T-helper 2 cell treated with Interferon-gamma antibody and Interleukin-4, amounts not matched to agents 5 μg/mL and 100 μg/mL, for 36 hours (primary cell): ENCODE measurements around the gene ACBD6.

ENCODE experiments used
- DNase-seq: peaks from one replicate; pipeline ENCODE4 v3.0.0; 2021; ENCODE audit warnings: low spot score
- H3K27ac Mint-ChIP-seq: one replicate; pipeline ENCODE4 v1.8.0; 2021; ENCODE audit warnings: mild to moderate bottlenecking, mixed read lengths
- H3K27me3 Mint-ChIP-seq: one replicate; pipeline ENCODE4 v1.8.0; 2021; ENCODE audit warnings: low read depth, mixed read lengths
- H3K36me3 Mint-ChIP-seq: one replicate; pipeline ENCODE4 v1.8.0; 2021; ENCODE audit warnings: low read depth, mixed read lengths
- H3K4me1 Mint-ChIP-seq: one replicate; pipeline ENCODE4 v1.8.0; 2021; ENCODE audit warnings: low read depth, mixed read lengths
- H3K4me3 Mint-ChIP-seq: one replicate; pipeline ENCODE4 v1.8.0; 2022; ENCODE audit warnings: mild to moderate bottlenecking, moderate library complexity, mixed read lengths
- H3K9me3 Mint-ChIP-seq: one replicate; pipeline ENCODE4 v1.8.0; 2021; ENCODE audit warnings: mixed read lengths

ACBD6 gene

GRCh38 chr1:180287988-180288705 lies 214.2 kb downstream of the ACBD6 start:
- no peak for DNase-seq
- no peaks in the 10 kb centered on the region for H3K27me3 Mint-ChIP-seq
- H3K4me3 Mint-ChIP-seq = no peak overlapping the region
- H3K27ac Mint-ChIP-seq = no peak overlapping the region
- peaks cover 20% of the 10 kb centered on the region for H3K4me1 Mint-ChIP-seq
- peaks cover 15% of the 10 kb centered on the region for H3K36me3 Mint-ChIP-seq
- H3K9me3 Mint-ChIP-seq = peaks cover 8% of the 10 kb centered on the region

- no peaks in the 10 kb centered on the region for H3K27me3 Mint-ChIP-seq
- no peak overlapping the region for H3K4me3 Mint-ChIP-seq
- no peak for DNase-seq
- peaks cover 16% of the 10 kb centered on the region for H3K4me1 Mint-ChIP-seq
- H3K27ac Mint-ChIP-seq = no peak overlapping the region
- peaks cover 8% of the 10 kb centered on the region for H3K36me3 Mint-ChIP-seq
- no peaks in the 10 kb centered on the region for H3K9me3 Mint-ChIP-seq
Observed at GRCh38 chr1:180286417-180286816, 216.0 kb downstream of the ACBD6 start.

- Mint-ChIP-seq H3K9me3 (no peaks in the 10 kb centered on the region), H3K4me3 (no peak overlapping the region), H3K36me3 (peaks cover 9% of the 10 kb centered on the region), H3K27ac (no peak overlapping the region), H3K4me1 (no peaks in the 10 kb centered on the region), H3K27me3 (no peaks in the 10 kb centered on the region)
- DNase-seq = no peak
Observed at GRCh38 chr1:180283098-180283497, 219.3 kb downstream of the ACBD6 start.

- Mint-ChIP-seq H3K36me3 (peaks cover 4% of the 10 kb centered on the region), H3K27ac (no peak overlapping the region), H3K4me3 (no peak overlapping the region), H3K27me3 (no peaks in the 10 kb centered on the region), H3K4me1 (no peaks in the 10 kb centered on the region), H3K9me3 (no peaks in the 10 kb centered on the region)
- no peak for DNase-seq
Observed at GRCh38 chr1:180282401-180283044, 219.9 kb downstream of the ACBD6 start.

- Mint-ChIP-seq H3K36me3 (peaks cover 4% of the 10 kb centered on the region), H3K4me3 (no peak overlapping the region), H3K9me3 (no peaks in the 10 kb centered on the region), H3K27me3 (no peaks in the 10 kb centered on the region), H3K27ac (no peak overlapping the region), H3K4me1 (no peaks in the 10 kb centered on the region)
- DNase-seq = no peak
Observed at GRCh38 chr1:180281490-180281889, 220.9 kb downstream of the ACBD6 start.

GRCh38 chr1:180280617-180281016 lies 221.8 kb downstream of the ACBD6 start:
- H3K27ac Mint-ChIP-seq = no peak overlapping the region
- H3K4me1 Mint-ChIP-seq = no peaks in the 10 kb centered on the region
- H3K9me3 Mint-ChIP-seq = no peaks in the 10 kb centered on the region
- no peak for DNase-seq
- H3K27me3 Mint-ChIP-seq = no peaks in the 10 kb centered on the region
- H3K36me3 Mint-ChIP-seq = peaks cover 5% of the 10 kb centered on the region
- no peak overlapping the region for H3K4me3 Mint-ChIP-seq

GRCh38 chr1:180279651-180280050 lies 222.7 kb downstream of the ACBD6 start:
- H3K27me3 Mint-ChIP-seq = no peaks in the 10 kb centered on the region
- no peak overlapping the region for H3K4me3 Mint-ChIP-seq
- H3K27ac Mint-ChIP-seq = no peak overlapping the region
- DNase-seq = no peak
- H3K4me1 Mint-ChIP-seq = no peaks in the 10 kb centered on the region
- H3K36me3 Mint-ChIP-seq = peaks cover 9% of the 10 kb centered on the region
- H3K9me3 Mint-ChIP-seq = no peaks in the 10 kb centered on the region

- H3K4me3 Mint-ChIP-seq = no peak overlapping the region
- H3K4me1 Mint-ChIP-seq = no peaks in the 10 kb centered on the region
- no peak overlapping the region for H3K27ac Mint-ChIP-seq
- no peaks in the 10 kb centered on the region for H3K9me3 Mint-ChIP-seq
- H3K27me3 Mint-ChIP-seq = no peaks in the 10 kb centered on the region
- no peak for DNase-seq
- peaks cover 11% of the 10 kb centered on the region for H3K36me3 Mint-ChIP-seq
Observed at GRCh38 chr1:180278596-180279395, 223.6 kb downstream of the ACBD6 start.

DNA sequence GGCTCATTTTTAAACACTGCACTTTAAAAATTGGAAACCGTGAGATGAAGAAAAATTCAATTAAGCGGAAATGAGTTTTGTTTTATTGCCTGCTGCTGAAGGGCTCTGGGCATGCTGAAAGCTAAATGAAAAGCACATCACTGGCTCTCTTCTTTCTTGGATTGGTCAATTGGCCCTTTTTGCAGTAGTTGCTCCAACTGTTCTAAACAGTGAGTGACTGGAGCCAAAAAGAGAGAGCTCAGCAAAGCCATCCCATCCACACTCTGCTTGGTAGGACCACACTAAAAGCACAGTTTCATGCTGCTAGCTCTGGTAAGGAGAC lies 224.2 kb downstream of the ACBD6 start:
- DNase-seq = no peak
- H3K4me1 Mint-ChIP-seq = no peaks in the 10 kb centered on the region
- peaks cover 11% of the 10 kb centered on the region for H3K36me3 Mint-ChIP-seq
- no peaks in the 10 kb centered on the region for H3K9me3 Mint-ChIP-seq
- no peaks in the 10 kb centered on the region for H3K27me3 Mint-ChIP-seq
- H3K4me3 Mint-ChIP-seq = no peak overlapping the region
- H3K27ac Mint-ChIP-seq = no peak overlapping the region

DNA sequence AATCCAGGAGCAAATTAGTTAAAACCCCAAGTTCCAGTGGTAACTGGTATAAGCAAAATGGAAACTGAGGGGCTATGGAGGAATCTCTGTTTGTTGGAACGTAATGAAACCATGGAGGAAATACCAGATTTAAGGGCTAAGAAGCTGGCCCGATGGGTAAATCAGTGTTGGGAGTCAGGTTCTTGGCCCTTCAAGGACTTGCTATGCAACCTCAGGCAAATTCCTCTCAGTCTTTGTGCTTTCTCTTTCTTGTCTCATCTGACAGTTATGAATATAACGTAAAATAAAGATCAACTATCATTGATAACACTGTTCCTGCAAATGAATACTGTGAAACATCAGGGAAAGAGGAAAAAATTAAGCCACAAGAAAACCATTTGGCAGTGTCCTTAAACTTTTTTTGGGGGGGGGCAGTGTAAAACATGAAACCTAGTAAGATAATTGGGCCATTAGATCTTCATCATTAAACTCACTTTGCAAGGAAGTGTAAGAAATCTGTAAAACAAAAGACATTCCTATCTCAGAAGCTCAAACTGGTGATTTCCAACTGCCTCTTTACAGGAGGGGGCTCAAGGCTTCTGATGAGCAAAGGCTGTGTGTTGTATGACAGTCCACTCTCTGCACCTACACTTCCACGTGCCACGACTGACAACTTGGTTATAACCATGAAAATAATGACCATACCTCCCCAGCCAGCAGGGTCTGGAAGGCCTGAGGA lies 224.7 kb downstream of the ACBD6 start:
- H3K4me3 Mint-ChIP-seq = no peak overlapping the region
- no peak for DNase-seq
- H3K27me3 Mint-ChIP-seq = no peaks in the 10 kb centered on the region
- no peaks in the 10 kb centered on the region for H3K9me3 Mint-ChIP-seq
- no peaks in the 10 kb centered on the region for H3K4me1 Mint-ChIP-seq
- no peak overlapping the region for H3K27ac Mint-ChIP-seq
- H3K36me3 Mint-ChIP-seq = peaks cover 11% of the 10 kb centered on the region

GRCh38 chr1:180275726-180276125 lies 226.7 kb downstream of the ACBD6 start:
- Mint-ChIP-seq H3K9me3 (no peaks in the 10 kb centered on the region), H3K27me3 (no peaks in the 10 kb centered on the region), H3K4me1 (no peaks in the 10 kb centered on the region), H3K27ac (no peak overlapping the region), H3K4me3 (no peak overlapping the region), H3K36me3 (peaks cover 11% of the 10 kb centered on the region)
- DNase-seq = no peak

- no peaks in the 10 kb centered on the region for H3K27me3 Mint-ChIP-seq
- no peak overlapping the region for H3K4me3 Mint-ChIP-seq
- no peaks in the 10 kb centered on the region for H3K9me3 Mint-ChIP-seq
- peaks cover 7% of the 10 kb centered on the region for H3K36me3 Mint-ChIP-seq
- no peaks in the 10 kb centered on the region for H3K4me1 Mint-ChIP-seq
- DNase-seq = no peak
- no peak overlapping the region for H3K27ac Mint-ChIP-seq
Observed at GRCh38 chr1:180274221-180274620, 228.2 kb downstream of the ACBD6 start.

DNA sequence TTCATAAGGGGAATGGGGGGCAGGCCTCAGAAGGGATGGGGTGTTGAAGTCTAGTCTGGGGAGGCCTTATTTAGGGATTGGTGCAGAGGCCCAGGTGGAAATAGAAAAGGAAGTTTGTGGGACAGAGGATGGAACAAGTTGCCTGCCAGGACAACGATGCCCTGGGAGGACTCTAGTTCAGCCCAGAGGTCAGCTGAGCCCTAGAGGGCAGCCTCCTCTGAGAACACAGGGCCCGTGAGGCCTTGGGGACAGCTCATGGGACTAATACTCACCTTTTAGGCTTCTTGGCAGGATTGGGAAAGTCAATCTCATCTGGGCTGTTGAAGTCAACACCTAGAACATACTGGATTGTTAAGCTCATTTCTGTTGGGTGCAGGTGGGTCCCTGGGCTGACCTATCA lies 229.3 kb downstream of the ACBD6 start:
- no peak for DNase-seq
- Mint-ChIP-seq H3K4me3 (no peak overlapping the region), H3K27ac (no peak overlapping the region), H3K36me3 (peaks cover 7% of the 10 kb centered on the region), H3K4me1 (no peaks in the 10 kb centered on the region), H3K9me3 (no peaks in the 10 kb centered on the region), H3K27me3 (no peaks in the 10 kb centered on the region)

GRCh38 chr1:180272395-180272794 lies 230.0 kb downstream of the ACBD6 start:
- Mint-ChIP-seq H3K9me3 (no peaks in the 10 kb centered on the region), H3K4me1 (no peaks in the 10 kb centered on the region), H3K36me3 (peaks cover 7% of the 10 kb centered on the region), H3K27me3 (no peaks in the 10 kb centered on the region), H3K4me3 (no peak overlapping the region), H3K27ac (no peak overlapping the region)
- DNase-seq = no peak
